Bronchus fibroblast of lung (primary cell): ENCODE data around the gene LPAR5. TPM values are rescaled to one million over a fixed set of nuclear protein-coding genes. Genes with fewer than 3 reads are reported as not detected.

Experiments
- total RNA-seq: library from RNA; depleted of rRNA; stranded (reverse); fragments of >200 nt; gene quantifications from 2 replicates; pipeline ENCODE4 v1.2.3, GENCODE V29; 2015

LPAR5 gene
- total RNA-seq: 0.17 TPM in 1 of 2 replicates, not detected in the other

GRCh38 chr12:6635856-6636531, at the start of gene LPAR5:
LPAR5 (minus strand) TSS chr12:6635959; CDS start chr12:6621248, 14,711 bp downstream.

DNA sequence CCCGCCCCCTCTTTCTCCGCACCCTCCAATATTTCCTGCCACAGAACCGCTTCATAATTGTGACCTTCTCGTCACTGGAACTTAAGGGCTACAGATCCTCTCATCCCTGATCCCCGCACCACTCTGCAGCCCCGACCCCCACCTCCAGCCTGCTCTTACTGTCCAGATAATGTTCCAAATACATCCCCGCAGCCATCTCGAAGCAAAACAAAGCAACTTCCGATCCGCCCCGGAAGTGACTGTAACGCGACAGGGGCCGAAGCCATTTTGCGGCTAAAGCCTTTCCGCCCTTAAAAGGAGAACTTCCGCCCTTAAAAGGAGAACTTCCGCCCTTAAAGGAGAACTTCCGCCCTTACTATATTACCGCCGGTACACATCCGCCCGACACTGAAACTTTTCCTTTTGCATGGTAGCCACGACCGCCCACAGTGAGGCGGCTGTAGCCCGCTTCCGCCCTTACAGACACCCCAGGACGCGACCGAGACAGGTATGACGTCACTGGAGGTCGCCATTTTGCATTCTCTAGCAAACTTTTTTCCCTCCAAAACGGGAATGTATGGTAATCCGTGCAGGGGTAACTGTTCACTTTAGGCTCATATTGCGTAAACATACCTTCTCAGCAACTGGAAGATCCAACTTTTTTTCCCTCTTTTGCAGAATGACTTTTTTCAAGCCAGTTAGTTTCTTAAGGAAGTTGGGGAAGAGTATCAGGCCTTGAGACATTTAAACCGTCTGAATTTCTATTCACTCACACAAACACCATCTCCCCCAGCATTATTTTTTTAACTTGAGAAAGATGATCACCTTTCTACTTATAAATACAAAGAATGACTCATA, 27.4 kb upstream of the LPAR5 start, which contains the start of gene ING4:
Gene ING4 (minus strand): TSS at position 214 of the 837 bp plus-strand sequence. CDS start 18 bp downstream, at position 196.

DNA sequence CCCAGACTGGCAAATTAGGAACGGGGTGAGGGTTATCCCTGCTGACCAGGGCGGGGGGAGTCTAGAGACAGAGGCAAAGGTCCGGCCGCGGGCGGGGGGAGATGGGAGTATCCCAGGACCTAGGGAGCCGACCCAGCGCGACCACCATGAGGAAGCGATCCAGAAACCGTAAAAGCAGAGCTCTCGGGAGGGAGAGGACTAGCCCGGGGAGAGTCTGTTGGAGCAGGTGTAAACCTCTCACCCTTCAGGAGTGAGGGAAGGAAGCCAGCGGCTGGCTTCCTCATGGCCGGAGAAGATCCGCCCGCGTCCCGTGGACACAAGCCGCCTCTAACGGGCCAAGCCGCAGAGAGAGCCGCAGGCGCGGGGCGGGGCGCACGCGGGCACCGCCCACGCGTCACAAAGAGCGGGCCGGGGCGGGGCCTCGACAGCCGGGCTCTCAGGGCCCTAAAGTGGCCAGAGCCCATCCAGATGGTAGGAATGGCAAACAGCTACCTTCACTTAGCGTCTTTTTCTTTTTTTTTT, 11.4 kb upstream of the LPAR5 start, which contains the start of gene ACRBP:
Gene ACRBP (minus strand): TSS at position 350 of the 522 bp plus-strand sequence. CDS start 66 bp downstream, at position 284.

Other genes with a start within 250 kb of the LPAR5 start
- 0.15 TPM in 1 of 2 replicates, not detected in the other for gene CD27, start 191.0 kb downstream of the LPAR5 start, total RNA-seq
- 6.9 and 10.4 TPM in 2 replicates for gene TAPBPL, start 183.9 kb downstream of the LPAR5 start, total RNA-seq
- 3.6 and 4.5 TPM in 2 replicates for gene VAMP1, start 165.3 kb downstream of the LPAR5 start, total RNA-seq
- 138 and 139 TPM in 2 replicates for gene MRPL51, start 142.7 kb downstream of the LPAR5 start, total RNA-seq
- gene NCAPD2, start 141.9 kb downstream of the LPAR5 start, total RNA-seq: 141 and 150 TPM in 2 replicates
- 7,240 and 8,467 TPM in 2 replicates for gene GAPDH, start 101.4 kb downstream of the LPAR5 start, total RNA-seq
- gene IFFO1, start 79.9 kb downstream of the LPAR5 start, total RNA-seq: 11.0 and 11.8 TPM in 2 replicates
- 24.4 and 25.9 TPM in 2 replicates for gene NOP2, start 67.7 kb downstream of the LPAR5 start, total RNA-seq
- gene CHD4, start 28.6 kb downstream of the LPAR5 start, total RNA-seq: 173 and 195 TPM in 2 replicates
- 0.89 and 1.0 TPM in 2 replicates for gene ACRBP, start 11.5 kb upstream of the LPAR5 start, total RNA-seq
- gene ING4, start 27.2 kb upstream of the LPAR5 start, total RNA-seq: 28.7 TPM in 2 replicates
- gene ZNF384, start 53.4 kb upstream of the LPAR5 start, total RNA-seq: 21.4 and 24.5 TPM in 2 replicates
- gene PIANP, start 64.9 kb upstream of the LPAR5 start, total RNA-seq: 0.17 and 0.74 TPM in 2 replicates
- gene COPS7A, start 88.1 kb upstream of the LPAR5 start, total RNA-seq: 95.1 and 98.9 TPM in 2 replicates
- 235 and 236 TPM in 2 replicates for gene MLF2, start 117.2 kb upstream of the LPAR5 start, total RNA-seq
- 146 and 275 TPM in 2 replicates for gene PTMS, start 130.4 kb upstream of the LPAR5 start, total RNA-seq
- gene LAG3, start 136.6 kb upstream of the LPAR5 start, total RNA-seq: 0.17 and 0.74 TPM in 2 replicates
- gene CD4, start 153.6 kb upstream of the LPAR5 start, total RNA-seq: 3.3 and 5.2 TPM in 2 replicates
- gene GPR162, start 185.9 kb upstream of the LPAR5 start, total RNA-seq: 2.0 and 2.7 TPM in 2 replicates
- gene P3H3, start 192.4 kb upstream of the LPAR5 start, total RNA-seq: 48.6 and 54.1 TPM in 2 replicates
- 1.3 and 2.2 TPM in 2 replicates for gene GNB3, start 205.0 kb upstream of the LPAR5 start, total RNA-seq
- 103 and 118 TPM in 2 replicates for gene CDCA3, start 215.3 kb upstream of the LPAR5 start, total RNA-seq
- 80.7 and 84.2 TPM in 2 replicates for gene USP5, start 216.2 kb upstream of the LPAR5 start, total RNA-seq
- gene TPI1, start 231.6 kb upstream of the LPAR5 start, total RNA-seq: 1,045 and 1,081 TPM in 2 replicates
- gene SPSB2, start 237.3 kb upstream of the LPAR5 start, total RNA-seq: 12.6 and 15.6 TPM in 2 replicates